Hepatocyte (in vitro differentiated cells): ENCODE results near the gene UBE2J2.

Experiments
- EZH2 ChIP-seq: fragments of 200-600 bp; sonication (generic); IDR thresholded peaks from 2 replicates; pipeline ENCODE4 v1.6.1; 2016; ENCODE audit warnings: antibody characterized with exemption, mild to moderate bottlenecking, borderline replicate concordance
- TF ChIP-seq, protein P1 (sequence below): fragments of 200-600 bp; sonication (generic); IDR thresholded peaks from 2 replicates; pipeline ENCODE4 v1.5.1; 2016; ENCODE audit warnings: antibody characterized with exemption, mild to moderate bottlenecking; ENCODE audit not compliant: poor library complexity

DNA sequence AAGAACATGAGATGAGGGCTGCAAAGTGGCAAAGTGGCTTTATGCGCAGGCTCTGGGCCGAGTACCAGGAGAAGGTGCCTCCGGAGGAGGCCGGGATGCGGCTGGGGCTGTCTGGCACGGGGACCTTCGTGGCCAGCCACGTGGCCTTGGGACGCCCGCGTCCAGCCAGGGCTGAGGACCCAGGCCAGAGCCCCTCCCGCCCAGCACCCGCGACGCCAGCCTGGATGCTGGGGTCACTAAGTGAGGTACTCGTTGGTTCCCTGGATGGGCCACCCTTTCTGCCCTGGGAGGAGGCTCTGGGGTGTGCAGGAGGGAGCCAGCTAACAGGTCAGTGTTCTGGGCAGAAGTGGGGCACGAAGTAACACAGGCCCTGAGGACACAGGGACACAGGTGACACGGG lies 19.2 kb upstream of the UBE2J2 start:
- TF ChIP-seq, protein P1, sequence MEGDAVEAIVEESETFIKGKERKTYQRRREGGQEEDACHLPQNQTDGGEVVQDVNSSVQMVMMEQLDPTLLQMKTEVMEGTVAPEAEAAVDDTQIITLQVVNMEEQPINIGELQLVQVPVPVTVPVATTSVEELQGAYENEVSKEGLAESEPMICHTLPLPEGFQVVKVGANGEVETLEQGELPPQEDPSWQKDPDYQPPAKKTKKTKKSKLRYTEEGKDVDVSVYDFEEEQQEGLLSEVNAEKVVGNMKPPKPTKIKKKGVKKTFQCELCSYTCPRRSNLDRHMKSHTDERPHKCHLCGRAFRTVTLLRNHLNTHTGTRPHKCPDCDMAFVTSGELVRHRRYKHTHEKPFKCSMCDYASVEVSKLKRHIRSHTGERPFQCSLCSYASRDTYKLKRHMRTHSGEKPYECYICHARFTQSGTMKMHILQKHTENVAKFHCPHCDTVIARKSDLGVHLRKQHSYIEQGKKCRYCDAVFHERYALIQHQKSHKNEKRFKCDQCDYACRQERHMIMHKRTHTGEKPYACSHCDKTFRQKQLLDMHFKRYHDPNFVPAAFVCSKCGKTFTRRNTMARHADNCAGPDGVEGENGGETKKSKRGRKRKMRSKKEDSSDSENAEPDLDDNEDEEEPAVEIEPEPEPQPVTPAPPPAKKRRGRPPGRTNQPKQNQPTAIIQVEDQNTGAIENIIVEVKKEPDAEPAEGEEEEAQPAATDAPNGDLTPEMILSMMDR: no peak
- no peak for TF ChIP-seq EZH2
